SU-DHL-6 (cell line): Measurements from ENCODE around the gene GNB1L.

ENCODE experiments used
- H2AFZ ChIP-seq: fragments of 200-600 bp; sonication (generic); 2 replicates; pipeline ENCODE4 v1.6.1; 2014; ENCODE audit warnings: low read depth, mild to moderate bottlenecking, moderate library complexity, mixed read lengths, antibody characterized with exemption, low read length; ENCODE audit not compliant: severe bottlenecking
- H3F3A ChIP-seq: fragments of 200-600 bp; shearing (Covaris generic); 2 replicates; pipeline ENCODE4 v1.6.0; 2016; ENCODE audit warnings: antibody characterized with exemption, mild to moderate bottlenecking; ENCODE audit not compliant: insufficient read depth
- H3K27ac ChIP-seq: fragments of 200-600 bp; sonication (generic); 2 replicates; pipeline ENCODE4 v1.5.1; 2016; ENCODE audit warnings: low read depth, mild to moderate bottlenecking, low read length, moderate library complexity, mixed read lengths
- H3K27me3 ChIP-seq: fragments of 200-600 bp; sonication (generic), shearing (Covaris generic); 2 replicates; pipeline ENCODE4 v1.6.0; 2014; ENCODE audit warnings: mild to moderate bottlenecking, low read length
- H3K36me3 ChIP-seq: fragments of 200-600 bp; sonication (generic); 2 replicates; pipeline ENCODE4 v1.6.1; 2014; ENCODE audit warnings: mild to moderate bottlenecking, low read length, mixed read lengths
- H3K4me2 ChIP-seq: fragments of 300-600, 200-600 bp; shearing (Covaris generic), sonication (generic); 2 replicates; pipeline ENCODE4 v1.6.0; 2014; ENCODE audit warnings: low read length, low read depth, mild to moderate bottlenecking; ENCODE audit not compliant: poor library complexity, severe bottlenecking
- H3K4me3 ChIP-seq: fragments of 200-600 bp; sonication (generic); 2 replicates; pipeline ENCODE4 v1.5.1; 2014; ENCODE audit warnings: antibody characterized with exemption, low read length, mild to moderate bottlenecking, mixed read lengths; ENCODE audit not compliant: insufficient read depth, poor library complexity, severe bottlenecking
- H3K79me2 ChIP-seq: fragments of 200-600 bp; sonication (generic); 2 replicates; pipeline ENCODE4 v1.6.1; 2014; ENCODE audit warnings: mild to moderate bottlenecking, low read length, moderate library complexity; ENCODE audit not compliant: insufficient read depth
- H3K9ac ChIP-seq: fragments of 200-600 bp; sonication (generic); 2 replicates; pipeline ENCODE4 v1.7.0; 2014; ENCODE audit warnings: mild to moderate bottlenecking, low read length
- H3K9me2 ChIP-seq: fragments of 200-600 bp; sonication (generic); replicated peaks from 2 replicates; pipeline ENCODE4 v1.6.1; 2014; ENCODE audit warnings: low read length; ENCODE audit not compliant: insufficient read depth
- H3K9me3 ChIP-seq: fragments of 200-600 bp; sonication (generic); 2 replicates; pipeline ENCODE4 v1.6.1; 2014; ENCODE audit warnings: low read length, mixed read lengths; ENCODE audit not compliant: insufficient read depth
- H4K20me1 ChIP-seq: fragments of 200-600 bp; sonication (generic); 2 replicates; pipeline ENCODE4 v1.6.1; 2014; ENCODE audit warnings: low read depth, mild to moderate bottlenecking, antibody characterized with exemption, low read length, moderate library complexity, mixed read lengths
- EZH2phosphoT487 ChIP-seq: fragments of 200-600 bp; sonication (generic), shearing (Covaris generic); conservative IDR thresholded peaks from 2 replicates; pipeline ENCODE4 v1.6.1; 2018; ENCODE audit warnings: mild to moderate bottlenecking, antibody characterized with exemption, low read length, moderate library complexity, mixed read lengths
- TF ChIP-seq, protein P1 (sequence below): fragments of 200-600 bp; sonication (generic); IDR thresholded peaks from one replicate; pipeline ENCODE4 v1.5.1; 2017; ENCODE audit warnings: antibody characterized with exemption, mild to moderate bottlenecking, low read length, moderate library complexity; ENCODE audit not compliant: insufficient read depth, poor library complexity, severe bottlenecking

GNB1L gene

DNA sequence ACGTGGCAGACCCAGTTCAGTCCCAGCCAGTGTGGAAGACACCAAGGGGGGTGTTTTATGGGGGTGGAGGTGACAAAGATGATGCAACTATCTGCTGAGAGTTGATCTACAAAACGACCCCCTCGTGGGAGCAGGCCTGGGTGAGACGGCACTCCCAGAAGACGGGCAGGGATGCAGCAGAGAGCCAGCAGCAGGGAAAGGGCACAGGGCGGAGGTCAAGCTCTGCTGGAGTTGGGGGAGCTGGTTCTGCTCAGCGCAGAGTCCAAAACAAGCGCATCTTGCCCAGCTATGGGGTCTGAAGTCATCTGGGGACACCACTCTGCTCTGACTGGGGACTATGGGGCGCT lies 3.9 kb downstream of the GNB1L start:
- no peaks in the 10 kb centered on the region for H3K9me3 ChIP-seq
- H3F3A ChIP-seq: no peaks in the 10 kb centered on the region
- H3K36me3 ChIP-seq: no peaks in the 10 kb centered on the region
- no peak overlapping the region for H3K4me2 ChIP-seq
- no peaks in the 10 kb centered on the region for H4K20me1 ChIP-seq
- H3K27ac ChIP-seq: no peak overlapping the region
- no peaks in the 10 kb centered on the region for H3K27me3 ChIP-seq
- H2AFZ ChIP-seq: no peak overlapping the region
- H3K4me3 ChIP-seq: no peak overlapping the region
- H3K9ac ChIP-seq: no peak overlapping the region
- H3K9me2 ChIP-seq: no peaks in the 10 kb centered on the region
- H3K79me2 ChIP-seq: peaks cover 29% of the 10 kb centered on the region
- no peak for TF ChIP-seq EZH2phosphoT487
- TF ChIP-seq, protein P1, sequence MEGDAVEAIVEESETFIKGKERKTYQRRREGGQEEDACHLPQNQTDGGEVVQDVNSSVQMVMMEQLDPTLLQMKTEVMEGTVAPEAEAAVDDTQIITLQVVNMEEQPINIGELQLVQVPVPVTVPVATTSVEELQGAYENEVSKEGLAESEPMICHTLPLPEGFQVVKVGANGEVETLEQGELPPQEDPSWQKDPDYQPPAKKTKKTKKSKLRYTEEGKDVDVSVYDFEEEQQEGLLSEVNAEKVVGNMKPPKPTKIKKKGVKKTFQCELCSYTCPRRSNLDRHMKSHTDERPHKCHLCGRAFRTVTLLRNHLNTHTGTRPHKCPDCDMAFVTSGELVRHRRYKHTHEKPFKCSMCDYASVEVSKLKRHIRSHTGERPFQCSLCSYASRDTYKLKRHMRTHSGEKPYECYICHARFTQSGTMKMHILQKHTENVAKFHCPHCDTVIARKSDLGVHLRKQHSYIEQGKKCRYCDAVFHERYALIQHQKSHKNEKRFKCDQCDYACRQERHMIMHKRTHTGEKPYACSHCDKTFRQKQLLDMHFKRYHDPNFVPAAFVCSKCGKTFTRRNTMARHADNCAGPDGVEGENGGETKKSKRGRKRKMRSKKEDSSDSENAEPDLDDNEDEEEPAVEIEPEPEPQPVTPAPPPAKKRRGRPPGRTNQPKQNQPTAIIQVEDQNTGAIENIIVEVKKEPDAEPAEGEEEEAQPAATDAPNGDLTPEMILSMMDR: no peak

DNA sequence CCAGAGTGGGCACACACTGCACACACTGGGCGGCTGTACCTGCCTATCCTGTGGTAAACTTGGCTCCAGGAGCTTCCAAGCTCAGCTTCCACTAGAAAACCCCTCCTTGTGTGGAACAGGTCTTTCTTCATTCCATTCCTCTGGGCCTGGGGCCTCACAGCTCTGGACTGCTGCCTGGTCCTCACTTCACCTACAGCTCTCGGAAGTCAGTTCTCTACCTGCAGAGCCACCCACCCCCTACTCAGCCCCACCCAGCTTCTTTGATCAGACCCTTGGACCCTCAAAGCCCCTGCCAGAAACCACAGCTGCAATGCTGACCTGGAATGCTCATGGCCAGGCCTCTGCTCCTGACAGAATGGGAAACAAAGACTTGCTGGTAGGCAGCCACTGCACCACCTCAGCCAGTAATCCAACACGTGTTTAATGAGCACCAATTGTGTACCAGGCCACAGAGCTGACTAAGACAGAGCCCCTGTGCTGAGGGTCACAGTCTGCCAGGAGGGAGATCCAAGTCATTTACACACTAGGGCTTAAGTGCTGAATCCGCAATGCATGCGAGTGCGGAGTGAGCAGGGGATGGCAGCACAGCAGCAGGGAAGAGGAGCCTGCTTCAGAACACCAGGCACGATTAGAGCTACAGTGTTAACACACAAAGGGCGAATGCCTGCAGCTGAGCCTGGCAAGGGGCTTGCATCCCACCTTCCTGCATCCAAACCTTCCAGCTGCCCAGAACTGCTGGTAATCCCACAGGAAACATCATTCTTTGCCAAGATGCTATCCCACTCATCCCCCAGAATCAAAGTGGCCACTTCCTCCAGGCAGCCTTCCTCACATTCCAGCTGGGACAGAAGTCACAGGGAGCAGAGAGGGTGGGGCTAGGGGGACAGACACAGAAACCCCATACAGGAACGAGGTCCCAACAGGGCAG lies 4.6 kb downstream of the GNB1L start:
- H3K27ac ChIP-seq: no peak overlapping the region
- no peak for TF ChIP-seq EZH2phosphoT487
- TF ChIP-seq, protein P1: no peak
- H2AFZ ChIP-seq: no peak overlapping the region
- H3F3A ChIP-seq: no peaks in the 10 kb centered on the region
- H3K9ac ChIP-seq: no peak overlapping the region
- no peaks in the 10 kb centered on the region for H3K9me2 ChIP-seq
- no peaks in the 10 kb centered on the region for H3K9me3 ChIP-seq
- no peaks in the 10 kb centered on the region for H4K20me1 ChIP-seq
- H3K4me3 ChIP-seq: no peak overlapping the region
- H3K27me3 ChIP-seq: no peaks in the 10 kb centered on the region
- peaks cover 22% of the 10 kb centered on the region for H3K79me2 ChIP-seq
- H3K4me2 ChIP-seq: no peak overlapping the region
- no peaks in the 10 kb centered on the region for H3K36me3 ChIP-seq

DNA sequence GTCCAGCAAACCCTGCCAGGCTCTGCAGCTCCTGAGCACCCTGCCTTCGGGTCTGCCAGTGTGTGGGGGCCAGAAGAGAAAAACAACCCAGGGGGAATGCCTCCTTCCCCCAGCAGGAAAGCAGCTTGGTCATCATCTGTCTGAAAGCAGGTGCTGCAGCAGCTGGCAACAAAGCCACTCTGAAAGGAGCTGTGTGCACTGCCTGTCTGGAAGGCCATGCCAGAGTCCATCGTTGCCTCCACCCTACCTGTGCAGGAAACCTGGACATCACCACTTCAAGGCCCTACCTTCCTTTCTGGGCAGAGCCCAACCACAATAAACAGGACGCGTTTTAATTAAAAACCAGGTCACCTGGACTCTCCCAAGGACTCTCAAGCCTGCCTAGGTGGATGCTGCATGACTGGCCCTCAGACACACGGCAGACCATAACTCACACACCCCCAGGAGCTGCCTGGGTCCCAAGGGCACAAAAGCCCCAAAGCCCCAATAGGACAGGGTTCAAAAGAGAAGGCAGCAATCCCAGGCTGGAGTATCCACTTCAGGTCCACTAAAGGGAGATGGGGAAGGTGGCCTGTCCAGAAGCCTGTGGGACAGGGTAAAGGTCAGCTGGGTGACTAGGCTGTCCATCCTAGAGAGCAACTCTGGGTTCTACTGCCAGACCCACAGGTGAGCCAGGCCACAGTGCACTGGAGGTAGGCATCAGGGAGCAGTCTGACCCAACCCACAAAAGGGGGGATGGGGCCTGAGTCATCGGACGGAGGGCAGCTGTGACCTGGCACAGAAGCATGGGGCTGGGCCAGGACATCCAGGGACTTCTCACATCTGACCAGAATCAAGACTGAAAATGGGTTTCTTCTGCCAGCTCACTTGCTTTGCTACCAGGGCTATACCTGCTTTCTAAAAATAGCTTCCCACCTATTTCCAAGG lies 6.1 kb downstream of the GNB1L start:
- Histone ChIP-seq H3K4me3 (no peak overlapping the region), H3K27ac (no peak overlapping the region), H3K9me3 (no peaks in the 10 kb centered on the region), H3K79me2 (peaks cover 11% of the 10 kb centered on the region), H3K4me2 (no peak overlapping the region), H3K27me3 (no peaks in the 10 kb centered on the region), H2AFZ (no peak overlapping the region), H3K36me3 (no peaks in the 10 kb centered on the region), H3K9me2 (no peaks in the 10 kb centered on the region), H3F3A (no peaks in the 10 kb centered on the region), H3K9ac (no peak overlapping the region), H4K20me1 (no peaks in the 10 kb centered on the region)
- TF ChIP-seq, protein P1: no peak
- no peak for TF ChIP-seq EZH2phosphoT487
